ENCODE data around the gene COL13A1.

- no peak for TF ChIP-seq CTCF (IDR thresholded peaks at IDR 0.05 in 2 of 3, conservative IDR thresholded peaks at IDR 0.05 in 1 of 3; ENCODE audit: borderline replicate concordance in 1 of 3, insufficient read depth in 1 of 3, low read depth in 2 of 3, low read length in 2 of 3)
- no peak for TF ChIP-seq SRF (IDR thresholded peaks at IDR 0.05; ENCODE audit: low read depth)
- no peak for TF ChIP-seq POLR2AphosphoS5 (IDR thresholded peaks at IDR 0.05; ENCODE audit: low read depth, low read length)
- TF ChIP-seq POLR2A (IDR thresholded peaks at IDR 0.05; ENCODE audit: borderline replicate concordance, extremely low read depth, insufficient read depth, insufficient read length), result no peak
- TF ChIP-seq CEBPB (IDR thresholded peaks at IDR 0.05; ENCODE audit: low read depth), result no peak
- no peak for TF ChIP-seq RAD21 (IDR thresholded peaks at IDR 0.05; ENCODE audit: low read depth)
- TF ChIP-seq EZH2 (IDR thresholded peaks at IDR 0.05), result no peak
- no peak for TF ChIP-seq CBX3 (IDR thresholded peaks at IDR 0.05; ENCODE audit: low read depth)
Measured at GRCh38 chr10:69951658-69952057, 150.0 kb downstream of the COL13A1 start.
